ENCODE measurements around the gene HMGB4. TPM values are rescaled to one million over a fixed set of nuclear protein-coding genes. Genes with fewer than 3 reads are reported as not detected.

The HMGB4 gene
- total RNA-seq (2014; rRNA removed; shearing (Covaris generic); ENCODE audit: low replicate concordance): not detected in 2 replicates

- Histone ChIP-seq H3K27me3 (no peaks in the 10 kb centered on the region), H3K36me3 (no peaks in the 10 kb centered on the region), H3K9me3 (no peaks in the 10 kb centered on the region), H3K4me3 (no peak within 1 kb of the TSS)
- no peak for DNase-seq
These were observed at the start of gene HMGB4 for GRCh38 chr1:33863779-33864178. Gene HMGB4 (plus strand): TSS chr1:33864079. CDS start chr1:33864192, 113 bp downstream.

- DNase-seq: no peak
- Histone ChIP-seq H3K9me3 (peaks cover 2% of the 10 kb centered on the region; the same call in 1 of the 2 replicates), H3K4me3 (no peak overlapping the region)
These were observed 49.7 kb upstream of the HMGB4 start for GRCh38 chr1:33814166-33814565.

GRCh38 chr1:33815061-33815460 lies 48.8 kb upstream of the HMGB4 start:
- Histone ChIP-seq H3K9me3 (no peaks in the 10 kb centered on the region), H3K4me3 (no peak overlapping the region), H3K36me3 (no peaks in the 10 kb centered on the region), H3K27me3 (peaks cover 20% of the 10 kb centered on the region; the same call in 1 of the 2 replicates)
- no peak for DNase-seq

More at GRCh38 chr1:33814166-33814565, 49.7 kb upstream of the HMGB4 start:
- Histone ChIP-seq H3K36me3 (no peaks in the 10 kb centered on the region), H3K27me3 (peaks cover 20% of the 10 kb centered on the region; the same call in 1 of the 2 replicates)

- DNase-seq: no peak
- Histone ChIP-seq H3K27me3 (peaks cover 14% of the 10 kb centered on the region; the same call in 1 of the 2 replicates), H3K9me3 (no peaks in the 10 kb centered on the region), H3K36me3 (no peaks in the 10 kb centered on the region), H3K4me3 (no peak overlapping the region)
These were observed 45.8 kb upstream of the HMGB4 start for GRCh38 chr1:33818071-33818470.

GRCh38 chr1:33819290-33819912 lies 44.5 kb upstream of the HMGB4 start:
- no peaks in the 10 kb centered on the region for H3K9me3 ChIP-seq
- H3K4me3 ChIP-seq: no peak overlapping the region
- H3K36me3 ChIP-seq: no peaks in the 10 kb centered on the region
- DNase-seq: no peak
- H3K27me3 ChIP-seq: peaks cover 7% of the 10 kb centered on the region; the same call in 1 of the 2 replicates

- no peaks in the 10 kb centered on the region for H3K9me3 ChIP-seq
- DNase-seq: no peak
- H3K4me3 ChIP-seq: no peak overlapping the region
- H3K27me3 ChIP-seq: 0 out of 2 replicates have a peak, but pooled peaks cover 6% of the 10 kb centered on the region
- no peaks in the 10 kb centered on the region for H3K36me3 ChIP-seq
These were observed 44.0 kb upstream of the HMGB4 start for GRCh38 chr1:33819913-33820311.

GRCh38 chr1:33820804-33821203 lies 43.1 kb upstream of the HMGB4 start:
- 0 out of 2 replicates have a peak, but pooled peaks cover 3% of the 10 kb centered on the region for H3K27me3 ChIP-seq
- no peaks in the 10 kb centered on the region for H3K36me3 ChIP-seq
- DNase-seq: no peak
- no peak overlapping the region for H3K4me3 ChIP-seq
- H3K9me3 ChIP-seq: no peaks in the 10 kb centered on the region

GRCh38 chr1:33821291-33821690 lies 42.6 kb upstream of the HMGB4 start:
- H3K36me3 ChIP-seq: no peaks in the 10 kb centered on the region
- no peak overlapping the region for H3K4me3 ChIP-seq
- H3K27me3 ChIP-seq: no peaks in the 10 kb centered on the region
- DNase-seq: no peak
- no peaks in the 10 kb centered on the region for H3K9me3 ChIP-seq

GRCh38 chr1:33822396-33822795 lies 41.5 kb upstream of the HMGB4 start:
- no peak overlapping the region for H3K4me3 ChIP-seq
- H3K9me3 ChIP-seq: no peaks in the 10 kb centered on the region
- DNase-seq: no peak
- no peaks in the 10 kb centered on the region for H3K36me3 ChIP-seq
- H3K27me3 ChIP-seq: no peaks in the 10 kb centered on the region

- no peak for DNase-seq
- H3K27me3 ChIP-seq: no peaks in the 10 kb centered on the region
- H3K36me3 ChIP-seq: no peaks in the 10 kb centered on the region
- H3K4me3 ChIP-seq: no peak overlapping the region
- no peaks in the 10 kb centered on the region for H3K9me3 ChIP-seq
These were observed 40.5 kb upstream of the HMGB4 start for GRCh38 chr1:33823401-33823800.

- no peak for DNase-seq
- no peaks in the 10 kb centered on the region for H3K36me3 ChIP-seq
- H3K4me3 ChIP-seq: no peak overlapping the region
- H3K27me3 ChIP-seq: no peaks in the 10 kb centered on the region
- H3K9me3 ChIP-seq: no peaks in the 10 kb centered on the region
These were observed 40.0 kb upstream of the HMGB4 start for GRCh38 chr1:33823830-33824229.

- no peaks in the 10 kb centered on the region for H3K27me3 ChIP-seq
- no peak for DNase-seq
- no peak overlapping the region for H3K4me3 ChIP-seq
- H3K36me3 ChIP-seq: no peaks in the 10 kb centered on the region
- H3K9me3 ChIP-seq: no peaks in the 10 kb centered on the region
These were observed 39.6 kb upstream of the HMGB4 start for GRCh38 chr1:33824321-33824720.

GRCh38 chr1:33824971-33825370 lies 38.9 kb upstream of the HMGB4 start:
- Histone ChIP-seq H3K36me3 (no peaks in the 10 kb centered on the region), H3K4me3 (no peak overlapping the region), H3K9me3 (no peaks in the 10 kb centered on the region), H3K27me3 (no peaks in the 10 kb centered on the region)
- DNase-seq: no peak

- Histone ChIP-seq H3K4me3 (no peak overlapping the region), H3K27me3 (no peaks in the 10 kb centered on the region), H3K36me3 (no peaks in the 10 kb centered on the region), H3K9me3 (no peaks in the 10 kb centered on the region)
- DNase-seq: no peak
These were observed 38.4 kb upstream of the HMGB4 start for GRCh38 chr1:33825506-33825905.

- no peaks in the 10 kb centered on the region for H3K9me3 ChIP-seq
- no peaks in the 10 kb centered on the region for H3K27me3 ChIP-seq
- DNase-seq: no peak
- no peaks in the 10 kb centered on the region for H3K36me3 ChIP-seq
- no peak overlapping the region for H3K4me3 ChIP-seq
These were observed 37.6 kb upstream of the HMGB4 start for GRCh38 chr1:33826311-33826710.

GRCh38 chr1:33826711-33827110 lies 37.2 kb upstream of the HMGB4 start:
- no peaks in the 10 kb centered on the region for H3K36me3 ChIP-seq
- H3K27me3 ChIP-seq: no peaks in the 10 kb centered on the region
- DNase-seq: no peak
- no peaks in the 10 kb centered on the region for H3K9me3 ChIP-seq
- no peak overlapping the region for H3K4me3 ChIP-seq

- no peaks in the 10 kb centered on the region for H3K27me3 ChIP-seq
- no peaks in the 10 kb centered on the region for H3K9me3 ChIP-seq
- no peak overlapping the region for H3K4me3 ChIP-seq
- DNase-seq: no peak
- H3K36me3 ChIP-seq: no peaks in the 10 kb centered on the region
These were observed 35.8 kb upstream of the HMGB4 start for GRCh38 chr1:33828059-33828458.

GRCh38 chr1:33828654-33829053 lies 35.2 kb upstream of the HMGB4 start:
- Histone ChIP-seq H3K9me3 (no peaks in the 10 kb centered on the region), H3K36me3 (no peaks in the 10 kb centered on the region), H3K4me3 (no peak overlapping the region), H3K27me3 (no peaks in the 10 kb centered on the region)
- DNase-seq: no peak
